NK-92 (cell line): ENCODE results near the gene FMNL3.
"Not testable (repeated sequence)": the region's sequence is repeated elsewhere in the genome, so short reads cannot be mapped to it uniquely, and the experiment has no call there.

Source experiments
- DNase-seq: peaks from one replicate; lab custom pipeline; 2025; ENCODE audit not compliant: unreplicated experiment; lab: John Stamatoyannopoulos, UW

FMNL3 gene

DNA sequence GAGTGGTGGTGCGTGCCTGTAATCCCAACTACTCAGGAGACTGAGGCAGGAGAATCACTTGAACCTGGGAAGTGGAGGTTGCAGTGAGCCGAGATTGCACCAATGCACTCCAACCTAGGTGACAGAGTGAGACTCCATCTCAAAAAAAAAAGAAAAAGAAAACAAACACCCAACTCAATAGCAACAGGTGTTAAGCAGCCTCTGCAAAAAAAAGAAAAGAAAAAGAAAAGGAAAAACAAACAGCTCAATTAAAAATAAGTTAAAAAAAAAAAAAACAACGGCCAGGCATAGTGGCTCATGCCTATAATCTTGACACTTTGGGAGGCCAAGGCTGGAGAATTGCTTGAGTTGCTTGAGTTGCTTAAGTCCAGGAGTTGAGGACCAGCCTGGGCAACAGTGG lies 10.6 kb upstream of the FMNL3 start:
- DNase-seq: not testable (repeated sequence)

- DNase-seq: no peak
Measured at GRCh38 chr12:49716553-49716952, 9.3 kb upstream of the FMNL3 start.

GRCh38 chr12:49713952-49714351 lies 6.7 kb upstream of the FMNL3 start:
- not testable (repeated sequence) for DNase-seq

GRCh38 chr12:49708851-49709250 lies 1.6 kb upstream of the FMNL3 start:
- no peak for DNase-seq

DNA sequence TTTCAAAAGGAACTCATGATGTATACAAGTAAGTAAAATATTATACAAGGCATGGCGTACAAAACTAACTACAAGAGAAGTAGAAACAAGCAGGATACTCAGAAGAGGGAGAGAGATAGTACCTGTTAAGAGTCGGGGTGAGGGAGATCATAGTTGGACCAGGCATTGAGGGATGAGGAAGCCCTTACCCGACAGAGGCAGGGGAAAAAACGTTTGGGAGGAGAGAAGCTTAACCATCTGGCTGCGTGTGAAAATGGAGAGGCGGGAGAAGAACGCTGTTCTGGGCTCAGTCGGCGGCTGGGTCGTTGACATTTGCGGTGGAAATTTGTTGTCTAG lies 575 bp upstream of the FMNL3 start:
- DNase-seq: no peak

DNA sequence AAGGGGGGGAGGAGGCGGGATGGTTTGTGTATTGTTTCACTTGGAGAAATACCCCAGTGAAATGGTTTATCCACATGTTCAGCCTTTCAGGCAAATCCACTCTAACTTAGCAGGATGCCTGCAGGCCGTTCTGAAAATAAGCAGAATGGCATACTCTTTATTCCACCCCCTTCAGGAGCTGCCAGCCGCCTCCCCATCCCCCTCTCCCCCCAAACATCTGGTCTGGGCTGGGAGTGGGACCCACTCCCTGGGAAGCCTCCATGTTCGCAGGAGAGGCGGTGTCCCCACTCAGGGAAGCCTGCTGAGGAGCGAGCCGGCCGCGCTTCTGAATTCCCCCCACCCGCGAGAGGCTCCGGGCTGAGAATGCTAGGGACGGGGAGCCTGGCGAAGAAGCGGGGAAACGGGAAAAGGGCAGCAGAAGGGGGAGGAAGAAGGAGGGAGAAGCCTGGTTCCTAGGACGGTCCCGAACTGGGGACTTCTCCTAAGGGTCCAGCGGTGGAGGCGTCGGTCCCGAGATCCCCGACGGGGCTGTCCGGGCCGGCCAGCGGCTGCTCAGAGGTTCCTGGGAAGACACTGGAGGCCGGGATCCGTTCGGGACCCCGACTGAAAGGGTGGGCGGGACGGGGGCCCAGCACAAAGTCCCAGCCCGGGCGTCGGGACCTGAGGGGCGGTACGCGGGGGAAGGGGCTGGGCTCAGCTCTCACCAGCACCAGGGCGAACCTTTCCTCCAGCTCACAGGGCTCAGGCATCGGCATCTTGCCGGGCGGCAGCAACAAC lies 666 bp downstream of the FMNL3 start:
- DNase-seq: no peak

- no peak for DNase-seq
Measured at GRCh38 chr12:49705479-49706134, 1.6 kb downstream of the FMNL3 start.

- DNase-seq: no peak
Measured at GRCh38 chr12:49703647-49704137, 3.5 kb downstream of the FMNL3 start.

DNA sequence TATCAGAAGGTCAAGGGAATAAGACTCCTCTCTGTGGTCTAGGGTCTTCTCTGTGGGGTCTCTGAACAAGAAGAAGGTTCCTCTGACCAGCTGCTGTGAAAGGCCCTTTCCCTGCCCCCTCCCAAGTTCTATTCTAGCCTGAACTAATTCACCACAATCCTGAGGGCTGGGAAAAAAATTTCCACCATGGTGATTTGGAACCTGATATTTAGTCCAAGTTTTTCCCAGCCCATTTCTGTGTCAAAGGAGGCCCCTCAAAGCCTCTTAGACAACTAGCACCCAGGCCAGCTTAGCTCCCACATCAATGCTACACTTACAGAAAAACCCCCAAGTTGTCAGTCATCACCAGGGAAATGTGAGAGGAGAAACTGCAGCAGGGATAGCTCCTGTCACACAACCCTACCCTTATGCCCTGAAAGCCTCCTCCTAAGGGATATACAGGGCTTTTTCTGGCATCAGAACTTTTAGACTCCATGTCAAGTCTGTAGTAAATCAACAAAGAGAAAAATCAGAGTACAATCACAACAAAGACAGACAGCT lies 4.5 kb downstream of the FMNL3 start:
- no peak for DNase-seq

- no peak for DNase-seq
Measured at GRCh38 chr12:49702009-49702408, 5.2 kb downstream of the FMNL3 start.

- DNase-seq: no peak
Measured at GRCh38 chr12:49698619-49699545, 8.3 kb downstream of the FMNL3 start.

DNA sequence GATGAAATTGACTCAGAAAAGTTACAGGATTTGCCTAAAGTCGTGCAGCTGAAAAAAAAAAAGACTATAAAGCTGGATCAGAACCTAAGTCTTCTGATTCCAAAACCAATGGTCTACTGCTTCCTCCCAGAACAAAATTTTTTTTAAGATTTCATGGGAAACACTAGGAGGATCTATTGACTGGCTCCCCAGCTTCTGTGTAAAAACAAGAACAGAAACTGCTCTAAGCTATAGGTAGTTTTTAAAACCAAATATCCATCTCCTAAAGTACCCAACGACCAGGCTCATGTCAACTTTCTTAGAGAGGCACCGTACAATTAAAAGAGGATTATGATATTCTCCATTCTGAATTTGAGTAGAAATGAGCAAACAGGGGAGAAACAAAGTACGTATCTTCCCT lies 9.4 kb downstream of the FMNL3 start:
- DNase-seq: no peak

DNA sequence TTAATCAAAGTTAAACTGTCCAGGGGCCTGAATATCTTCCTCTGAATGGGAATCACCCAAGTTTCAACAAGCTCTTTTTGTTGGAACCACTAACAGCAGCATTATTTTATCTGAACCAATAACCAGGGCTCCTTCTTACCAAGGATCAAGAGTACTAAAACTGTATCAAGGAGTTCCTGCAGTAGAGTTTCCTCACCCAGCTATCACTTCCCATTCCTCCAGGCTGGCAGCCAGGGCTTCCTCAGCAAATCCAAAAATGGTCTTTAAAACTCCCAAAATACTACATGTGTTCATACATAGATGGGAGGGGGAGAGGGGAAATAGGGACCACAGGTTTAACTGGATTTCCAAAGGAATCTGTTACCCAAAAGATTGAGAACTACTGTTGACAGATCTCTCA lies 10.5 kb downstream of the FMNL3 start:
- no peak for DNase-seq

DNA sequence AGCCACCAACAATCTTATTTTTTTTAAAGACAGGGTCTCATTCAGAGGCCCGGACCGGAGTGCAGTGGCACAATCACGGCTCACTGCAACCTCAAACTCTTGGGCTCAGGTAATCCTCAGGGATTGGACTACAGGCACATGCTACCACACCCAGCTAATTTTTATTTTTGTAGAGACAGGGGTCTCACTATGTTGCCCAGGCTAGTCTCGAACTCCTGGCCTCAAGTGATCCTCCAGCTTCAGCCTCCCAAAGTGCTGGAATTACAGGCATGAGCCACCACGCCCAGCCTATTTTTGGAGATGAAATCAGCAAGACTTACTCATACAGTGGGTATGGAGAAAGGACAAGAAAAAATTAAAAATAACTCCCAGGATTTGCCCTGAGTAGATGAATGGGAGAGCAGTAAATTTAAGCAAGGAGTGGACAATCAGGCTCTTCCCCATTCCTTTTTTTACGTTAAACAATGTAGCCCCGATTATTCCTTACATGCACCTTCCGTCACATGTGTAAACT lies 13.2 kb downstream of the FMNL3 start:
- no peak for DNase-seq

- DNase-seq: no peak
Measured at GRCh38 chr12:49692851-49693250, 14.4 kb downstream of the FMNL3 start.

DNA sequence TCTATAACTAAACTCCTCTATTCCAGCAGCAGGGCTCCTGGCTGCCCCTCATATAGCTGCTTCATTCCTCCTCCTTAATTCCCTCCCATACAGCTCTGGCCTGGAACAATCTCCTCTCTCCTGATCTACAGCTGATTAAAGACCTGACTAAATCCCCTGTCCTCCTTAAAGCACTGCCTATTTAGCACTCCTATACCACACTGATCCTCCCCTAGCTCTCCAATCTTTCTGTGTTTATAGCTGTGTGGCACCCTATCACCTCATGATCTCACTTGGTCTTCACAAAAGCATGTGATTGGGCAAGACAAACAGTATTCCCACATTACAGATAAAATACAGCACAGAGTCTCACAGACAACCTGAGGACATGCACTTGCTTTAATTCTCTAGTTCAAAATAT lies 17.4 kb downstream of the FMNL3 start:
- DNase-seq: no peak

- no peak for DNase-seq
Measured at GRCh38 chr12:49689237-49689636, 18.0 kb downstream of the FMNL3 start.

- DNase-seq: no peak
Measured at GRCh38 chr12:49687941-49688340, 19.3 kb downstream of the FMNL3 start.

DNA sequence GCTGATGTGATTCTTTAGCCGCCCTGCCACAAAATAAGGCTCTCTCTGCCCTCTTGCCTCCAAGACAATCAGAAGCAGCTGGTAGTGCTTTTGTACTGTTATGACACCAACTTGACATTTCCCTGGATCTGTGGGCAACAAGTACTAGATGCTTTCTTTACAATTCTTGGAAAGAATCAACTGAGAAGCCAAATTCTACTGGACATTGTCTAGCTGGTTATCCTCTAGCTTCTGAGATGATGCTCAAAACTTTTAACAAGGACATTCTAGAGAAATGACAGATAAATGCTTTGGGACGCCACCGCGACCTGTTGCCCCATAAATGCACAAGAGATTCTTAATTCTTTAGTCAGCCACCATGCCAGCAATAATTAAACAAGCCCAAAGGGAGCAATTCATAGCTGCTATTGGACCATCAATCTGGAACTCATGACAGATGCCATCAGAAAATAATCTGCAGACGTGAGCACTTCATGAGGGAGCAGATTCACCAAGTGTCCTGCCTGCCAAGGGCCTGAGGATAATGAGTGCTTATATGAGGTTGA lies 22.8 kb downstream of the FMNL3 start:
- no peak for DNase-seq

DNA sequence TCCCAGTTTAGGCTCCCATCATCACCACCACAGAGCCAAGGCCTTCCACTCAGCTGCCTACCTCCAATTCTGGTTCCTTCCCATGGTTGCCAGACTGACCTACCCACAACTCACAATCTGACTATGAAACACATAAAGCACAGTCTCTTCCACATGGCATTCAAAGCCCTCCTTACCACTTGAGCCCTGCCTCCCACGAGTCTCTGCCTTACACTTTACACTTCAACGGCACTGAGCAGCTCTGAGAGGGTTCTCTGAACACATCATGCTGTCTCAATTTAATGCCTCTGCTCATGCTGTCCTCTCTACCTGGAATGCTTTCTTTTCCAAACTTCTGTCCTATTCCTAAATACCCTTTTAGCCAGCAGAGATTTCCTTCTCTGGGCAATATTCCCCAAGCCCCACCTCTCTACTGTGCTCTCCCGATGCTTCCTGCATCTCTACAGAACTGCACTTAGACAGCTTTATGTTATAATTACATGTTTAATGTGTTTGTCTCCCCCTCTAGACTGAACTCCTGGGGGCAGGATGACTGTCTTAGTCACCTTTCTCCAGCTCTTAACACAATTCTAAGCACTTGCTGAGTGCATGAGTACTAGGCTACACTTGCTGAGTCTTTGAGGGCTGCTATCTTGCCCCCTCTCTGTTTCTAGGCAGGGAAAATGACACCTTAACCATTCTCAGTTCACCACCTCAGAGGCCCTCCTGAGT lies 23.5 kb downstream of the FMNL3 start:
- no peak for DNase-seq
